Activated CD8-positive, alpha-beta memory T cell treated with anti-CD3 and anti-CD28 coated beads, Interleukin-2, amount 50 U/mL, for 1 hour (primary cell): ENCODE data around the gene ANXA2.
"Not testable (repeated sequence)": the region's sequence is repeated elsewhere in the genome, so short reads cannot be mapped to it uniquely, and the experiment has no call there.

Source experiments
- DNase-seq: peaks from one replicate; pipeline ENCODE4 v3.0.0-alpha.2; 2020; ENCODE audit errors: extremely low read depth

Gene ANXA2

DNA sequence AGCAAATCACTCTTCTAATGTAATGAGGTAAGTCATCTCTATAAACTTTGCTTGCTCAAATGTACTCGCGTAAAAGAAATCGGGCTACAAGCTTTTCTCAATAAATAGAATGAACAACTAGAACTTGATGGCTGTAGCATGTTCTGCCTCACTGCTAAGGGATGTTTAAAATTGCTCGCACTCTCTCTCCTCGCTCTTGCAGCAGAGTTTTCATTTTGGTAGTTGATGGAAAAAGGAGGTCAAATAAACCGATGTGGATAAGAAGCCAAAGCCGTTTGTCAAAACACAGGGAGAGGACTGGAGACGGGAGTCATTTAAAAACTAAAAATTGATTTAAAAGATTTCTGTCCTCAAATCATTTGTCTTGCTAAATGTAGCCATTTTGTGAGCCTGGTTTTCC is 53.3 kb downstream of the ANXA2 start:
- DNase-seq, result no peak

DNA sequence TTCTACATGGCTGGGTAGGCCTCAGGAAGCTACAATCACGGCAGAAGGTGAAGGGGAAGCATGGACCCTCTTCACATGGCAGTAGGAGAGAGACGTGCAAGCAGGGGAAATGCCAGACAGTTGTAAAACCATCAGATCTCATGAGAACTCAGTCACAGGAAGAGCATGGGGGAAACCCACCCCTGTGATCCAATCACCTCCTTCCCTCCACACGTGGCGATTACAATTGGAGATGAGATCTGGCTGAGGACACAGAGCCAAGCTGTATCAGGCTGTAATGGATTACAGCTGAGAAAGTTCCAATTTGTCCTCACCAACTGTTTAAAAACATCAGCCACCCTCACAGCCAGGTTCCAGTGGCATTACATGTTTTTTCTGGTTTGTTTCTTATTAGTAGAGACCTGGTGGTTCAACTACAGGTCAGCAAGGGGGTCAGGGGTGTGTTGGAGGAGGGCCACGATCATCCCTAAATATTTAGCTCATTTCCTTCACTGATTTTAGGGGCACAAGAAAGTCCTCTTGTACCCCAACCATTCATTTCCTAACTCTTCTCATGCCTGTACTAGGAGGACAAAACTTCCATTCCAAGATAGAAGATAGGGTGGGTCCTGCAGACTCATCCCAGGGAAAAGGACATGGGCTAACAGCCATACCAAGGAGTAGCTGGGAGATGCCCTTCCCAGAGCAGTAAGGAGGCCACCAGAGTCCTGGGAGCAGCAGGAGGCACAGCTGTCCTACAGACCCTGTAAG is 54.4 kb downstream of the ANXA2 start:
- no peak for DNase-seq

DNA sequence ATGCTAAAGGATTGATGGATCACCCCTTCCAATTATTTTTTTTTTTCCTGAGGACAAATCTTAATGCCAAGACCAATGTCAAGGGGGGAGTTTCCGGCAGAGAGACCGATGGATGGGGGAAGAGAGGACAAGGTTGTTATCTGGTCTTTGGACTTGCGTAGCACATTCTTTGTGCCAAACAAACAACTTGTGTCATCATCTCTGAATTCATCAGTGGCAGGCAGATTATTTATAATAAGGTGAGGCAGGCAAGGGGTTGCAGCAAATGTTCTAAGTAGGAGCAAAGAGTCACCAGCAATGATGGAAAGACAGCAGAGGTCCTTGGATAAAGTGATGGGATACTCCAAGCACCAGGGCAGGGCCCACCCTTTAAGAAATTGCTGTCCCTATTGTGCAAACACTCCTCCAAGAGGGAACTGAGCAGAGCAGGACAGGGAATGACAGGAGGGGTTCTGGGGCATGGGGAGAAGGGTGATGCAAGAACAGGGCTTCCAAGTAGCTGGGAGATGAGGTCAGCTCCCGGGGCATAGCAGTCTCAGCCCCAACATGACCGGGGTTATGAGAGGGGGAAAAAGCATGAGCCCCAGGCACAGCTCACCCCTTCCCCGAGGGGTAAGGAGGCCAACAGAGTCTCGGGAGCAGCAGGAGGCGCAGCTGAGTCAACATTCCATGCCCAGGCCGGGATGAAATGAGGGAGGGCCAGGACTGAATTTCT is 57.4 kb downstream of the ANXA2 start:
- DNase-seq, result no peak

DNA sequence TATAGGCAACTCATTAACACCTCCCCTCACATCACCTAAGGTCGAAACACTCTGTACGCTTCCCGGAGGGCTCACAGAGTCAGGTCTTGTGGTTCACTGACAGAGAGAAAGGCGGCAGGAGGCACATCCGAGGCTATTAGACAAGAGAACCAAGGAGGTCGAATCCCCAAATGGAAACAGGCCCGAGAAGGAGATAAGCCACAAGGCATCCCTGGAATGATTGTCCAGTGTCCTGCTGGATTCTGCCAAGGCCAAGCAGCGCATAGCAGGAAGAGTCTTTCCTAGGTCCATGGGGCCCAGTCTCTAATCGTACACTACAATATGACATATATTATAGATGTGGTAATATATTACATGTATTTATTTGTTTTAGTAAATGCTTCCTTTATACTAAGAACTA is 58.5 kb downstream of the ANXA2 start:
- no peak for DNase-seq

DNA sequence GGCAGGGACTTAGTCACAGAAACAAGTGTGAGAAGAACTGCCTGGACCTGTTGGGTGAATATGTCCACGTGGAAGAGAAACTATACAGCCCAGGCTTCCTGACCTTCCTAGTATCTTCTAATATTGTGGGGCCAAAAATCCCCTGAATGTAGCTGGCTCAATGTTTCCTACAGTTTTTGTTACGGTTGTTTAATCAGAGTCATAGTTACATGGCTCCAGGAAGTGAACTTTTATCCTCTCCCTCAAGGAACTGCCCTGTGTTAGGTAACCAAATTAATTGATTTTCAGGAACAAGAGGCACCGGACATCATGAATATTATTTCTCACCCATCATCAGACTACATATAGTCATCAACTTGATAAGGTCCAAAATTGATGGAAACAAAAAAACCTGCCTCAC is 59.0 kb downstream of the ANXA2 start:
- no peak for DNase-seq

DNA sequence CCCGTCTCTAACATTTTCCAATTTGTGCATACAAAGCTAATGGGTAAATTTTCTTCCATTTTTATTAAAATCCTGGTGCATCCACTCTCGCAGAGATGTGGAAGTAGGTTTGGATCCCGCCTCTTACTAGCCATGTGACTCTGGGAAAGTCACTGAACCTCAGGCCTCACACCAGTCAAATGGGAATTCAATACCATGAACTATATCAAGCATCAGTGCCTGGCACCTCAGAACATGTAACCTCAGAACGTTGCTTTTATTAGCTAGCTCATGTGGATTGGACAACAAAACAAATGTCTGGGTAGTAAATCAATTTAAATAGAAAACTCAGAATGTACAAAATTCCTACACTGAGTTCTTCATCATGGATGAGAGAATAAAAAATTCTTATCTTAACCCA is 60.7 kb downstream of the ANXA2 start:
- DNase-seq, result no peak

DNA sequence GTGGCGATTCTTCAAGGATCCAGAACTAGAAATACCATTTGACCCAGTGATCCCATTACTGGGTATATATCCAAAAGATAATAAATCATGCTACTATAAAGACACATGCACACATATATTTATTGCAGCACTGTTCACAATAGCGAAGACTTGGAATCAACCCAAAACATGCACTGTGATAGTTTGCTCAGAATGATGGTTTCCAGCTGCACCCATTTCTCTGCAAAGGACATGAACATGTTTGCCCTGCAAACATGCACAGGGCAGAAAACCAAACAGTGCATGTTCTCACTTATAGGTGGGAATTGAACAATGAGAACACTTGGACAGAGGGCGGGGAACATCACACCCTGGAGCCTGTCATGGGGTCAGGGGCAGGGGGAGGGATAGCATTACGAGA is 62.5 kb downstream of the ANXA2 start:
- not testable (repeated sequence) for DNase-seq

DNA sequence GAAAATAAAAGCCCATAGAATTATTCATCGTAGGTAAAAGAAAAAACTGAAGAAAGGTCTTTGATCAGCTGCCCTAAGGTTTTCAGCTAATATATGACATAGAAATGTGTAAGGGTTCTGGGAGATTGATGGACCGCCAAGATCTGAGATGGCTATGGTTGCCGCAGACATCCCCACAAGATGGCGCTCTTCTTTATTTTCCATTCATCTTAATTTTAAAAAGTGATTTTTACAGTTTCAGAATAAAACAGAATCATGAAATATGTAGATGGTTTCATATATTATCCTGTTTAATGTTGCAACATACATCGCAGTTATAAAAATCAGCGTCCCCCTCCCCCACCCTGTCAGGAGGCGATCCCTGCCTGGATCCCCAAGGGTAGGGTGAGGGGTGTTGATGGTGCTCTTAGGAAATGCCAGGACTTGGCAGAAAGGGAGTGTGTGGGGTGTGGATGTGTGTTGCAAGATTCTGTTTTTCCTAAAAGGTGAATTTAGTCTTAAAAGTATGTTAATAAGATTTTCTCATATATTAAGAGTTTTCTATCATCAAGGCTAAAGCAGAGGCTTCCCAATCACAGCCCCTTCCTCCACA is 68.8 kb downstream of the ANXA2 start:
- DNase-seq, result no peak

DNA sequence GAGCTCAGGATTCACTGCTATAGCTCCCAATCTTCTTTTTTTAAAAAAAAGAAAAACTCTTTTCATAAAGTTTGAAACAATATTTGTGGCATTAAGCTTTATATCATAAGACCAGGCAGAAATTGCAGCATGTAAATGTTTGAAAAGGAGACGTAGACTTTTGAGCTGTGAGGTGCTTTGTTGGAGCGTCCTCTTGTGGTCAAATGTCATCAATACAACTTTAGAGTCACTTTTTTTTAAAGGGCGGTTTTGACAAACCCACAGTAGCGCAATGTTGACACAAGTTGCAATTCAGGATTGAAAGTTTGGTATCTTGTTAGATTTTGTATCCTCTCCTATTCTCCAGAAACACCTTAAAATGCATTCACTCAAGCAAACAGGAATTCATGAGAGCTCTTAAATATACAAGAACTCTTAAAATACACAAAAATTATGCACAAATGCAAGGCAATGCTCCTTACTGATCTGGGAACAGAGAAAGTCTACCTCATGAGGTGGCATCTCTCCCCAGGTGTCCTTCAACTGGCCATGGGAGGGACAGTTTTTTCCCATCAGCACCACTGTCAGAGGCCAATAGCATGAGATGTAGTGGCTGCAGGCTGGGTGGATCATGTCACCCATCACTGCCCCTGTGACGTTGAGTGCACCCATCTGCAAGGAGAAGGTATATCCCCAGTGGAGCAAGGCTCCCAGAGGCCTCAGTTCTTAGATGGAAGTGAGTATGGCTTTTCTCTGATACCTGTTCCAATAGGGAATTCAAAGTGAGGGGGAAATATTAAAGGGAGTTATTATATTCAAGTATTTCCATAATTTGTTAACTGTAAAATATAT is 70.7 kb downstream of the ANXA2 start:
- peak; percentile 0 for DNase-seq

DNA sequence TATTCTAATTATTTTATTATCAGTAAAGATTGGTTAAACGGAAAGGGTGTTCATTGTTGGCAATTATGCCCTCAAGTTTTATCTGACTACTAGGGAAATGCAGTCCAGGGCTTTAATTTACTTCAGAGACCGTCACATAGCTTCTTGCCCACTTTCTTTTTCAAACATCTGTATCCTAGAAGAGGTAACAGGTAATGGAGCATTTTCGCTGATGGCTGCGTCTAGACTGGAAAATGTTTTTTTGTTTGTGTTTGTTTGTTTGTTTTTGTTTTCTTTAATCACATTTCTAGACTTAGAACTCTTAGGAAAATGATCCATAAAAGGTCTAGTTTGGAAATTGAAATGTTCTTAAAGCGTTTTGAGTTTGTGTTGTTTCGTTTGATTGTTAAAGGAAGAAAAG is 71.4 kb downstream of the ANXA2 start:
- no peak for DNase-seq

DNA sequence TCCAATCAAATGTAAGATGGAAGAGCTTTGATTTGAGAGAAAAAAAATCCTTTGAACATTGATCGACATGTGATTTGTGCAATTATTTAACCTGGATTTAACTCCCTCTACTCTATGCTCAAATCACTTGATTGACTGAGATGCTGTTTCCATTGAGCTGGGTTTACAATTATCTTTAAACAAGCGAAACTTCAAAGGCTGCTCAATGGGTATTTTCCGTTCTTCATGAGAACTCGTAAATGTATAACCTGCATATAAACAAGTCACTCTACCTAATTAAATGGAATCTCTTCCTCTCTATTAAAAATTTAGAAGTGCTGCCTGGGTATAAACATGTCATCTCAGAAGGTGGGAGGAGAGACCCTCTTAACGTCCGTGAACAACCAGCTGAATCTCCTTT is 71.9 kb downstream of the ANXA2 start:
- no peak for DNase-seq

DNA sequence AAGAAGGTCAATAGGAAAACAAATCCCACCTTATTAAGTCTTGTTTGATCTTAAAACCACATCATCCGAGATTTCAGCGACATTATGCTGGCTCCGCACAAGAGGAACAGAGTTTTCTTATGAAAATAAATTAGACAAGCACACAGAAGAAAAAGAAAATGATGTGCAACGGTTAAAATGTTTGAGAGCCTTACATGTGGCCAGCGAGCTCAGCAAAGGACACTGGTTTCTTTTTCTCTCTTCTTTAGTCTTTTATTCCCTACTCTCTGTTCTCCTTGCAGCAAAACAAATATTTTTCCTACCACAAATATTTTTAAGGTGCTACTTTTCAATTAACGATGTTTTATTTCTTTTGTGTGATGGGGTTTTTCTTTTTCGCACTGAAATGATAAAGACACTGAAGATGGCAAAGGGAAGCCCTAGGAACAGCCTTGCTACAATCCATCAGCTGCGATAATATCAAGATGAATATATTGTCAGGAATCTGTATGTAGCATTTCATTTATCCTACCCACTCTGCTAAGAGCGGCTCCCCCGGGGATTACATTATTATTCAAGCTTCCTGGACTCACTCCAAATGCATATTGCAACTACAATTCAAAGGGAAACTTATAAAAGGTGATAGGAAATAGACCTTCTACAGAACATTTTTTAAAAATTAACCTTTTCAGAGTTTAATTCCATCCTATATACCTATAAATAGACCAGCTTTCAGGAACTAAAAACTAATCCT is 72.9 kb downstream of the ANXA2 start:
- DNase-seq, result no peak

DNA sequence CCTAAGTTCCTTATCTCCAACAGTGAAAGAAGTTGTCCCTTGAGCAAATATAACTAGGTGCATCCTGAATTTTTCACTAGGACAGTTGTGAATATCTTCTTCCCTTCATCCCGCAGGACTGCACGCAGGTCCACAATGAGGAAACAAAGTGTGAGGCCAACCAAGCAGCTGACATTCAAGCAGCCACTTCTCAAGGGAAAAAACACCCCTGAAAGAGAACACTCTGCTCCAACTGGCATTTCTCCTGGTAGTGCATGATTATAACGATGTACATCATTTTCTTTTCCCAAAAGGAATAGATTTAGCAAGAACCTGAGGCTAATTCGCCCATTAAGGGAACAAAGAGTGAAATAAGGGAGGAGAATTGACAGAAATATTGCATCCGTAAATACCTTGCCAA is 74.5 kb downstream of the ANXA2 start:
- no peak for DNase-seq

DNA sequence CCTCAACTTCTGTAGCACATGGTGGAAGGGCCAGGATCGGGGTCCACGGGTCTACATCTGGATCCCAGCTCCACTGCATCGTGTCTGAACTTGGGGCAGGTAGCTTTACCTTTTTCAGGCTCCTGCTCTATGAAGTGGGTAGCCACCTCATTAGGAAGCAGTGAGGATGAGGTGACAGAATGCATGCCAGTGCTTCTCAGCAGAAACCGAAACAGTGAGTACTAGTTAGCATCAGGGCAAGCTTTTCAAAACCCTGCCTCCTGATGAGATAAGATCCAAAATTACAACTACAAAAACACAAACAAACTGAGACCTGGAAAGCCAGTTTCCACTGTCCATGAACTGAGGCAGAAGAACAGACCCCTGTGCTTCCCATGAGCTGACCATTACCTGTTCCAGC is 77.4 kb downstream of the ANXA2 start:
- no peak for DNase-seq

DNA sequence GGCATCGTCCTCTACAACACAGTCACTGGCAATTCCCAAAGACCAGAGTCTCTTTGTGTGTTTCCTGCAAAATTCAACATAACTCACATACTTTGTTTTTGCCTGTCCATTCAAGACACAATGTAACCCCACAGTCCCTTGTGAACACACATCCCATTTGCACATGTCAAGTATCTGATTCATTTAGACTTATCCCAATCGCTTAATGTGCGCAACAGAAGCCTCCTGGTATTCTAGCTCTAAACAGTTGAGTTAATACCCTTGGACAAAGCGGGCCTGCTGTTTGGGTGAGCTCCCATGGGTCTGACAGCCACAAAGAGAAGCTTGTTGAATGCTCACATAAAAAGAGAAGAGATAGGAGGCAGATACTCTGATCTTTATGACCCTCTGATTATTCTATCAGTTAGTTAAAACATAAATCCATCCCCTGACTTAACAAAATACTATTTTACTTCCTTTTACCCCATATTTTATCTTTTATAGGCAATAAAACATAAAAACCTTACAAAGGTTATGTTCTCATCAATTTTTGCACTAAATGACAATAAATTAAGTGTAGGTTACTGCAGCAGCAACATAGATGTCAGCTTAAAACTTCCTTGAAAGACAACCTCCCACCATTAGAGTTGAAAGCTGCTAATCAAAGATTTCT is 79.4 kb downstream of the ANXA2 start:
- DNase-seq, result no peak

DNA sequence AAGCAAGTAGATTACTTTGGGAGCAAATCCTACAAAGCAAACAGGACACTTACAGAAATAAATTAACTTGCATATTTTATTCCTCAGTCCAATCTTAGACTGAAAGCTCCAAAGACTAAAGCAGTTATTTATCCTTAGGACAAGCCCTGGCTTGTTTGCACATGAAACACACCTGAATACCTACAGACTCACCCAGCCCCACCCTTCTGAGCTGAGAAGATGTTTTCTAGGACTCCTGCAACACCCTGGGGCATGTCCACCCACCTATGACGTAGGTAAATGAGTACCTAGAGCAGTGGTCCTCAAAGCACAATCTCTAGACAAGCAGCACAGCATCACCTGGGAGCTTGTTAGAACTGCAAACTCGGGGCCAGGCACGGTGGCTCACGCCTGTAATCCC is 80.8 kb downstream of the ANXA2 start:
- DNase-seq, result no peak

DNA sequence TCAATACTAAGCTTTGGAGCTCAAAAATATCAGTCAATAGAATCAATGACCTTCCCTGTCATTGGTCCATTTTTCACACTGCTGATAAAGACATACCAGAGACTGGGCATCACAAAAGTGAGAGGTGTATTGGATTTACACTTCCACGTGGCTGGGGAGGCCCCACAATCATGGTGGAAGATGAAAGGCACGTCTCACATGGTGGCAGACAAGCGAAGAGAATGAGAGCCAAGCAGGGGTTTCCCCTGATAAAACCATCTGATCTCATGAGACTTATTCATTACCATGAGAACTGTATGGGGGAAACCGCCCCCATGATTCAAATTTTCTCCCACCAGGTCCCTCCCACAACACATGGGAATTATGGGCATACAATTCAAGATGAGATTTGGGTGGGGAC is 81.9 kb downstream of the ANXA2 start:
- no peak for DNase-seq

DNA sequence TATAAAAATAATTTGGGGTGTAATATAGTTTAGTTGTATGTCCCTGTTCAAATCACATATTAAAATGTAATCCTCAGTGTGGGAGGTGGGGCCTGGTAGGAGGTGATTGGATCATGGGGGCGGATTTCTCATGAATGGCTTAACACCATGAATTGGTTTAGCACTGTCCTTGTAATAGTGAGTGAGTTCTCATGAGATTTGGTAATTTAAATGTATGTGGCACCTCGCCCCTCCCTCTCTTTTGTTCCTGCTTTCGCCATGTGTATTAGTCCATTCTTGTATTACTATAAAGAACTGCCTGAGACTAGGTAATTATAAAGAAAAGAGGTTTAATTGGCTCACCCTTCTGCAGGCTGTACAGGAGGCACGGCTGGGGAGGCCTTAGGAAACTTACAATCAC is 83.9 kb downstream of the ANXA2 start:
- no peak for DNase-seq

DNA sequence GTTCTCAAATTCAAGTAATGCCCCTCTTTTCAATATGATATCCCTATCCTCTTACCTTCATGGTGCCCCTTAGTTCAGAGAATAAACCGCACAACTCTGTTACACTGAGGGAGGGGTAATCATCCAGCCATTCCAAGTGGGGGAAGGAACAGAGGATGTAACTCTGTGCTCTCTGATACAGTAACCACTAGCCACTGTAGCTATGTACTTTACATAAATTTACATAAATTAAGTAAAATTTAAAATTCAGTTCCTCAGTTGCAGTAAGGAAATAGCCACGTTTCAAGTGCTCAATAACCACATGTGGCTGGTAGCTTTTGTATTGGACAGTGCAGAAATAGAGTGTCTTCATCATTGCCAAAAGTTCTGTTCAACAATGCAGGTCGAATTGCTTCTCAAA is 90.8 kb downstream of the ANXA2 start:
- no peak for DNase-seq

DNA sequence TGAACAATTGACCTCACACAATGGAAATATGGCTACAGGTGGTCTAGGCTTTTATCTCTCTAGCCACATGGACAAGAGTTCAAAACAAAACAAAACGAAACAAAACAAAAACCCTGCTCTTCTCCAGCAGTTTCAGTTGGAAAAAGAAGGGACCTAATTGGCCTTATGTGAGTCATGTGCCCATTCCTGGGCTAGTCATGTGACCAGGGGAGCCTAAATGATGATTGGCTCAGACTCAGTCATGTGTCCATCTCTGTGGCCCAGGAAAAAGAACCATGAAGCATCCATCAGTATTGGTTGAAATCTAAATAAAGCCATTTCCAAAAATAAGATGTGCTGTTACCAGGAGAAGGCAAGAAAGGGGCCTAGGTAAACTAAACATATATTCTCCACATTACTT is 96.8 kb downstream of the ANXA2 start:
- DNase-seq, result no peak

DNA sequence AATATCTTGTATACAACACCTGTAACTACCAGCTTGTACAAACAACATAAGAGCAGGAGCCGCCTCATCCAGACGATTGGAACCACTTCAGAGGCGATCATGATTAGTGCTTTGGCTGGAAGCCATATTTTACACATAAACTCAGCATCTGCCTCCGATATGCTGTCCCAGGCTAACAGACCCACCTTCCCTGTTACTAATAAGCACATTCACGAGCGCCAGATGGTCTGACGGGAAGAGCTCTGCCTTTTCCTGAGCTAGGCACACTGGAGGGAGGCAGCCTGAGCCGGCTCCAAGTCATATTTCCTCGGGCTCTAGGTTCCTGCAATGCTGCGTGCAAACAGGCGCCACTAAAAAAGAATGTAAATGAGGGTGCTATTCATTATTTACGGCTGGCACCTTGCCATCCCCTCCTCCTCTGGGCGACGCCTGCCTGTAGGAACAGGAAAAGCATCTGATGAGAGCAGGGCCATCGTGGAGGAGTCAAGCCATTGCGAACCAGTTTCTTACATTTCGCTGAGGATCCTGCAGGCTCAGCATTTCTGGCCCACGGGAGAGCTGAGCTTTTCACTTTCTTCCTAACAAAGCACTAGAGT is 98.2 kb downstream of the ANXA2 start:
- no peak for DNase-seq
